ENCODE results near the gene C1QTNF6.

- TF ChIP-seq RARB (CRISPR knock-in tag; IDR thresholded peaks at IDR 0.05) (no peak), GLIS3 (CRISPR knock-in tag; IDR thresholded peaks at IDR 0.05) (no peak; the same call in 1 of the 2 replicates), POU6F1 (CRISPR knock-in tag; IDR thresholded peaks at IDR 0.05; ENCODE audit: borderline replicate concordance, low read depth) (no peak), BACH2 (CRISPR knock-in tag; IDR thresholded peaks at IDR 0.05; ENCODE audit: borderline replicate concordance) (no peak), ZFP3 (CRISPR knock-in tag; IDR thresholded peaks at IDR 0.05) (peak; percentile 43; the same call in 1 of the 2 replicates), TSHZ2 (CRISPR knock-in tag; IDR thresholded peaks at IDR 0.05) (no peak), ZC3H10 (CRISPR knock-in tag; IDR thresholded peaks at IDR 0.05) (no peak)
Measured at GRCh38 chr22:37187891-37188761, at the start of gene C1QTNF6.
